Adipose tissue (tissue), 3 donors: ENCODE measurements around the gene ADAM8. TPM values are rescaled to one million over a fixed set of nuclear protein-coding genes. Genes with fewer than 3 reads are reported as not detected.

Experiments
- H3K27ac ChIP-seq: one replicate; pipeline ENCODE4 v1.5.1; 2013; ENCODE audit warnings: low read depth, low read length
- WGBS, 3 donors: extraction: QIAGEN DNeasy Blood & Tissue Kit; methylation state at CpG; one replicate each; pipeline ENCODE4 v1.1.7; 2013; 5-methylcytosine and 5-hydroxymethylcytosine counted together
- polyA plus RNA-seq, 3 donors: library from polyadenylated mRNA; stranded (reverse); fragments of 200-250 nt; gene quantifications; one replicate each; pipeline ENCODE4 v1.2.3, GENCODE V29; 2013
- donor health status: healthy with polysubstance abuse.
- donor health status: Bipolar disorder and iron deficiency.
- donor health status: healthy.

ADAM8 gene
- polyA plus RNA-seq, 3 donors, result 2.3 to 14.1 (median 3.8) TPM

DNA sequence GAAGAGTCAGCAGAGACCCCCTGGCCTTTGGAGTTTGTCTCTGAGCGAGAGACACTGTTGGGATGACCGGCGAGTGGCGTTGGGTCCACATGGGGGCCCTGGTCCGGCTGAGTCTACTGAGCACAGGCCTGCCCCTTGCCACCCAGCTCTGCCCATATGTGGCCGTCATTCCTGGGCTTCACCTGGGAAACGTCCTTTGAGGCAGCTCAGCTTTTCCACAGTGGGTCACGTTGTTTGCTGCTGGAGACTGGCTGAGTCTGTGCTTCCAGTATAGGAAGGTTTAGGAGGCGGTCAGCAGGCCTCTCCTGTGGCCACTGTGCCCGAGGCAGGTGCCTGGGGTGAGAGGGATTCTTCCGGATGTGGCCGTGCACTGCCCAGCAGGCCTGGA is 17.1 kb downstream of the ADAM8 start:
- no peak overlapping the region for H3K27ac ChIP-seq
- 49 to 81% (median 52%) methylated on average over 12 of the region's 12 CpGs for WGBS, 3 donors

DNA sequence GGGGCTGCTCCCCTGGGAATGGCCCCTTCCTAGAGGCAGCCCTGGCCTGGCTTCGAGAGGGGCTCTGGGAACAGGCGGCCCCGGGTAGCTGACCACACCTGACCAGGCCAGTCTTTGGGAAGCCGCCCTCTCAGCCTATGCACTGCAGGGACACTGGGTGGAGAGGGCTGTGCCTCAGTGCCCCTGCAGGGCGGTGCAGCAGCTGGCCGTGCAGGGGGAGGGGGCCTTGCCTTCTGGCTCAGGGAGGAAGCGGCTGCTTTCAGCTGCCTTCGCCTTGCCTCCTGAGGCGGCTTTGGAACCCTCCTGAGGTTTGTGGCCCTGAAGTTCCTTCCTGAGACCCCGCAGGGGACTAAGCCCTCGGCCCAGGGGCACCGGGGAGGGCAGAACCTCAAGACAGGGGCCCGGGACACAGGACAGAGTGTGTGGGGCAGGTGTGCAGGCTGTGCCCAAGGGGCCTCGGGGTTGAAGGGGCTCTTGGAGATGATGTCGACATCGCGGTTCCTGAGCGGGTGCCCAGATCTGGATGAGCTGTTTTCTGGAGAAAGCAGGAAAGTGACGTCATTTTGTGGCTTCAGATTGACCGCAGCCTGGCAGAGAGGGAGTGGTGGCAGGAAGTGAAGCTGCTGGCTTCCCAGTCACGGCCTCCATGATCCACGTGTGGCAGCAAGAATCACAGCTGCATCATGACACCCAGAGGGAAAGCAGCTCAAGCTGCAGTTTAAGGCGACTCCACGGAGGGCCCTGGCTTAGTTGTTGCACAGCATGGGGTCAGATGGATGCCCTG is 17.7 kb downstream of the ADAM8 start:
- WGBS, 3 donors, result 25 to 69% (median 34%) methylated on average over 24 of the region's 24 CpGs
- no peak overlapping the region for H3K27ac ChIP-seq

DNA sequence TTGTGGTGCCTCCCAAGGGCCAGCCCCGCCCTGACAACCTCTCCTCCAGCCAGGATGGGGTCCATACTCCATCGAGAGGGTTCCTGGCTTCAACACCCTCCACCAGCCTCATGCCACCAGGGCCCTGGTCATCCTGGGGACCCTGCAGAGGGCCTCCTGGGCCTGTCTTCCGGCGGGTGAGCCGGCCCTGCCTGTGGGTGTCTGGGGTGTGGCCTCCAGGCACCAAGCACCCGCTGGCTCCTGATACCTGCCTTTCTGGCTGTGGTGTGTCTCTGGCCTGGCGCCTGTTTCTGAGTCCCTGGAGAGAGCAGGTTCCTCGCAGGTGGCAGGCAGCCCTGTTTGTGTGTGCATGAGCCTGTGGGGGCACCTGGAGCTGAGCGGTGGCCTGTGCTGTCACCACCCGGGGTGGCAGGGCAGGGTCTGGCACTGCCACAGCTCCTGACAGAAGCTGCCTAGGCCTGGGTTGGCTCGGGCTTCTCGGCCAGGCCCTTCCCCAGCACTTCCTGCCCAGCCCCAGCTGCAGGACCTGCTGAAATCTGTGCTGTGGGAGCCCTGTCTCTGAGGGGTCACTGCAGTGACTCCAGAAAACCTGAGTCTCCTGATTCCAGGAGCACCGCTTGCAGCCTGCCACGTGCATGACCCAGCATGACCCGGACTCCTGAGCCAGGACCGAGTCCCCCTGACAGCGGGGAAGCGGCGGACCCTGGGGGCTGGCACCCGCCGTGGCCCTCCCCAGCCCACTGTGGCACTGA is 18.4 kb downstream of the ADAM8 start:
- 40 to 47% (median 42%) methylated on average over 21 of the region's 21 CpGs for WGBS, 3 donors
- no peak overlapping the region for H3K27ac ChIP-seq

DNA sequence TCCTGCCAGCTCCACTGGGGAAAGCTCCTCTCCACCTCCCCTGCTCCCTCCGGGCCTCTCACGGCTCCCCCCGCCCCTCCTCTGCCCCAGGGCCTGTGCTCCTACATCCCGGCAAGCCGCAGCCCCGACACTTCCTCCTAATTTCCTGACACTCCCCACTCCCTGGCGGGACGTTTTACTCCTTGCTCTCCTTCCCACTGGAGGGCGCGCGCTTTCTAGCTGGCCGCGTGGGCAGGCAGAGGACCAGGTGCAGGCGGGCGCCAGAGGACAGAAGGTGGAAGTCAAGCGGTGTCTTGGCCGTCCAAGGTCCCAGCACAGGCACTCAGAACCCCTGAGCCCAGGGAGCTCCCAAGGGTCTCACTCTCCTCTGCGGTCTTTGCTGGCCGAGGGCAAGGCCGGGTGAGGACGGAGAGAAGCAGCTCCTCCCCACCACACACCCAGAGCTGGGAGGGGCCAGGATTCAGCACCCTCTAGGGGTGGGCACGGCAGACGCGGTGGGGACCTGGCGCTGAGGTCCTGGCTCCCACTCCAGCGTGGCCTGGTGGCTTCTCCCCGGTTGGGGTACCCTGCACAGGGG is 19.1 kb downstream of the ADAM8 start:
- H3K27ac ChIP-seq, result no peak overlapping the region
- 1 to 7% (median 4%) methylated on average over 27 of the region's 27 CpGs for WGBS, 3 donors

DNA sequence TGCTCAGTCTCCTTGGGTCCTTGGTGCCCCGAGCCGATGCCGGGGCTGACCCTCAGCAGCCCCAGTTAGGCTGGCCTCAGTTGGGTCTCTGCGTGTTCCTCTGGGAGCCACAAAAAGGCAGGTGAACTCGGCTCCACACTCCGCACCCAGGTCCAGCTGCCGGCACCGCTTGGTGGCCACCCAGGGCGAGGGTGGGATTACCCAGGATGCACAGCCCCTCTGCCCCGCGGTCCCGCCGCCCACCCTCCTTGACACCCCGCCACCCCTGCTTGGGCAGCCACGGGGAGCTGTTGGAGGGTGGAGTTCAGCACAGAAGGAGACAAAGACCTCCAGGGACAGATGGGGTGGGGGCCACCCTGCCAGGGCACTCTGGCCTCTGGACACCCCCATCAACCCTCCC is 21.3 kb downstream of the ADAM8 start:
- WGBS, 3 donors, result 89 to 91% (median 91%) methylated on average over 15 of the region's 15 CpGs

DNA sequence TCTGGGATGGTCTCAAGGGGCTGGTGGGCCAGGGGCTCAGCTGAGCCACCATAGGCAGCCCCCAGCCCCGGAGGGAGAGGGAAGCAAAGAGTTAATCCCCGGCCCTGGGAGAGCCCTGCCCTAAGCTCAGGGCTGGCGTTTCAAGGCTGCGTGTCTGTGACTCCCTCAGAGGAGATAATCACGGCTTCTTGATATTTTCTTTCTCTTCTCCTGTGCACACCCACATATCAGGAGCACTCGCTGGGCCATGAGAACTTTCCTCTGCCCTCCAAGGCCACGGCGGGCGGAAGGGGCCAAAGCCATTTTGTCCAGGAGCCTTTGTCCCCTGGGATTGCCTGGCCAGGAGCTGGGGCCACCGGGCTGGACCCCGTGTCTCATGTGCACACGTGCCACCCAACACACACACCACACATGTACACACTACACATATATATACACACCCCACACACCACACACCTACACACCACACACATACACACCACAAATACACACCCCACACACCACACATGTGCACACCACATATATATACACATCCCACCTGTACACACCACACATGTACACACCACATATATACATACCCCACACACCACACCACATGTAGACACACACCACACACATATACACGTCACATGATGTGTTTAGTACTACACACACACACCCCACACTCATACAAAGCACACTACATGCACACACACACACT is 22.1 kb downstream of the ADAM8 start:
- no peak overlapping the region for H3K27ac ChIP-seq
- WGBS, 3 donors, result 34 to 60% (median 54%) methylated on average over 13 of the region's 13 CpGs

More for the DNA sequence above, 21.3 kb downstream of the ADAM8 start:
- no peak overlapping the region for H3K27ac ChIP-seq

DNA sequence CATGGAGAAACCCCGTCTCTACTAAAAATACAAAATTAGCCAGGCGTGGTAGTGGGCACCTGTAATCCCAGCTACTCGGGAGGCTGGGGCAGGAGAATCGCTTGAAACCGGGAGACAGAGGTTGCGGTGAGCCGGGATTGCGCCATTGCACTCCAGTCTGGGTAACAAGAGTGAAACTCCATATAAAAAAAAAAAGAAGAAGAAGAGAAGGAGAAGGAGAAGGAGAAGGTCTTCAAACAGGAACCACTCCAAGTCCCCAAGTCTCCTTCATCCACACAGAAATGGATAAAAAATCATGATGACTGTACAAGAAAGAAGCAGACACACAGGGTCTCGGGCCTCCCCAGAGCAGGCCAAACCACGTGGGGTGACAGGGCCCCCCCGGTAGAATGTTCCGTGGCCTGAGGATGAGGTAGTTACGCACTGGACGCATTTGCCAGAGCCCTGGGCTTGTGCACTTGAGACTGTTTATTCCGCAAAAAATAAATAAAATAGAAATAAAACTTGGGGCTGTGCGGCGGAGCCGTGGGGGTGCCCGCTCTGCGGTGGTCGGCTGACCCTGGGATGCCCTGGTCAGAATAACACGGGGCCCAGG is 23.2 kb downstream of the ADAM8 start:
- 72 to 88% (median 75%) methylated on average over 22 of the region's 22 CpGs for WGBS, 3 donors
- no peak overlapping the region for H3K27ac ChIP-seq

DNA sequence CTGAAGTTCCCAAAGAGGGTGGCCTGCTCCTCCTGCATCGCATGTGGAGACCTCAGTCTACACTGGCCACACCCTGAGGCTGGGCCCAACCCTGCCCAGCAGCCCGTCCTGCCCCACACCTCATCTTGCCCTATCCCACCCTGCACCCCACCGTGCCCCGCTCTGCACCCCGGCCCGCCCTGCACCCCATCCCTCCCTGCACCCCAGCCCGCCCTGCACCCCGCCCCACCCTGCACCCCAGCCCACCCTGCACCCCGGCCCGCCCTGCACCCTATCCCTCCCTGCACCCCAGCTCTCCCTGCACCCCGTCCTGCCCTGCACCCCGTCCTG is 24.5 kb downstream of the ADAM8 start:
- no peak overlapping the region for H3K27ac ChIP-seq
- WGBS, 3 donors, result 52 to 81% (median 80%) methylated on average over 5 to 12 of the region's 12 CpGs

DNA sequence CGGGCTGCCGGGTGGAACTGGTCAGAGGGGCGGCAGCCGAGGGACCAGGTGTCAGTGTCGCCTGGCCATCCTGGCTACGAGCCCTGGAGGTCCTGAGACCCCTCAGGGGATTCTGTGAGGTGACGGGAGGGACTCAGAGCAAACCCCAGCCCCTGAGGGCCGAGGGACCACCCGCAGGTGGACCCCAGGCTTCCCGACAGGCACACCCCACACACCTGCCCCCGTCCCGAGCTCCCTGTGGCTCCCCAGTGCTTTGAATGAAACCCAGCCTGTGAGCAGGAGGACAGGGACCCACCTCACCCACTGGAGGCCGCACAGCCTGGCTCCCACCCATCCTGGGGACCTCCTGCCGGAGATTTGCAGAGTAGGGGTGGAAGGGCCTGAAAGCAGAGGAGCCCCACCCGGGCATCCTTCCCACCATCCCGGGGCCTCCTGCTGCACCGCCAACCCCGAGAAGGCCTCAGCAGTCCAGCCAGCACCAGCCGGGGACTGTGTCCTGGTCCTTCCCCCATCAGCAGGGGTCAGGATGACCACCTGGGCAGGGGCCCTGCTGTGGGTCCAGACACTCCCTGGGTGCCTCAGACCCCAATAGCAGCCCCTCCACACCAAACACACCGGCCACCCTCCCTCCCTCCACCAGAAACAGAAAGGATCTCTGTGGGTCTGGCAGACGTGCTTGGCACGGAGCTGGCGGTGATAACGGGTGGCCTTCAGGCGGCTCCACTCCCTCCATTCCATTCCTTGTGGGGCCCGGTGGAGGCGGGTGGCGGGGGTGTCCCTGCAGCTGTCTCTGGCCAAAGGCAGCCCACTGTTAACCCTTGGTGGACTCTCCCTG is 25.1 kb downstream of the ADAM8 start:
- 62 to 66% (median 65%) methylated on average over 22 to 28 of the region's 28 CpGs for WGBS, 3 donors
- H3K27ac ChIP-seq, result no peak overlapping the region

DNA sequence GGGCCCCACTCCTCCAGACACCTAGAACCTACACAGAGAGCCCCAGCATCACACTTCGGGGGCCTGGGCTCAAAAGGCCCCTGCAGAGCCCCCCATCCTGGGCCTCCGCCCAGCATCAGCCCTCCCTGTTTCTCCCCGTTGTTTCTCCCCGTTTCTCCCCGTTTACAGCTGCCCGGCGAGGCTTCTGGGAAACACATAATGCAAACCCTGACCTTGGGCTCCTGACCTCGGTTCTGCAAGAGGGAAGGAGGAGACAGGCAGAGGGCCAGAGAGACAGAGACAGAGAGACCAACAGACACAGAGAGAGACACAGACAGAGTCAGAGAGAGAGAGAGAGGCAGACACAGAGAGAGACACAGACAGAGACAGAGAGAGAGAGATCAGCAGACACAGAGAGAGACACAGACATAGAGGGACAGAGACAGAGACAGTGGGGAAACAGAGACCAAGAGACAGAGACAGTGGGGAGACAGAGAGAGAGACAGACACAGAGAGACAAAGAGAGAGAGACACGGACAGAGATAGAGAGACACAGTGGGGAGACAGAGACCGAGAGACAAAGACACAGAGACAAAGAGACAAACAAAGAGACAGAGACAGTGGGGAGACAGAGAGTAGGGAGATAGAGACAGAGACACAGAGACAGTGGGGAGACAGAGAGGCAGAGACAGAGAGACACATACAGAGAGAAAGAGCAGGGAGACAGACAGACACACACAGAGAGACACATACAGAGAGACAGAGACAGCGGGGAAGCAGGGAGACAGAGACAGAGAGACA is 26.5 kb downstream of the ADAM8 start:
- H3K27ac ChIP-seq, result no peak overlapping the region
- WGBS, 3 donors, result 45 to 69% (median 63%) methylated on average over 11 of the region's 11 CpGs

DNA sequence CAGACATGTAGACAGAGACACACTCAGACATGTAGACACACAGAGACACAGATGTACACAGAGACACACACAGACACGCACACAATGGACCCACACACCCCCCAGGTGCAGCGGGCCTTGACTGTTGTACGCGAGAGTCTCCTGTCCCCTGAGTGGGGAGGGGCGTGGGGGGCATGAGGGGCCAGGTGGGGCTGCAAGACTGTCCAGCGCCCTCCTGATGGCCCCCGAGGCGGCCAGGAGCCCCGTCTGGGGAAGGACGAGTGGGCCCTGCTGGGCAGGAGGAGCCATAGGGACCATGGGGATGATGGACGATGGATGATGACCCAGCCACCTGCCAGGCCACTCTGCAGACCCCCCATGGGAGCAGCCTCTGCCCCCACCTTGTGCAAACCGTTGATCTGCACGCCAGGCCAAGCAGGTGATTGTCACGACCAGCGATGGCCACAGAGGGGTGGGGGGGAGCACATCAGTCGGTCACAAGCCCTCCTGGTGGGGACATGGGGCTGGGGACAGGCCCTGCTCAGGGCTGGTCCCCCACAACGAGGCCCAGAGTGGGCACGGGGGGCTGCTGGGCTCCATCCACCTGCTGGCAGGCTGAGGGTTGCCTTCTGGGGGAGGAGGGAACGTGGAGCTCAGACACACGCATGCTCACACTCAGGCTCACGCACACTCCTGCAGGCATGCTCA is 27.4 kb downstream of the ADAM8 start:
- no peak overlapping the region for H3K27ac ChIP-seq
- 70 to 80% (median 75%) methylated on average over 20 to 21 of the region's 21 CpGs for WGBS, 3 donors

DNA sequence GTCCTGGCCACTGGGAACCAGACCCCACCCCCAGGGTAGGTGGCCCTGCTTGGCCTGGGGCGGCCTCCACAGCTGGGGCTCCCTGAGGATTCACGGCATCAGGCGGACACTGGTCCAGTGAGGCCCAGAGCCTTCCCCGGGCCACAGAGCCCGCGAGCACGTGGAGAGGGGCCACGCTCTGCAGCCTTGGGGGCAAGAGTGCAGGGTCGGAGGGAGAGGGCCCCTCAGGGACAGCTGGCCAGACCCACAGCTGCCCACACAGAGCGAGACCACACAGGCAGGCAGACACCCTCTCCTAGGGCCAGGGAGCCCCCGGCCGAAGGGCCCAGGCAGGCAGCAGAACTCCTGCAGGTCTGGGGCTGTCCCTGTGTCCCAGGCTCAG is 28.3 kb downstream of the ADAM8 start:
- 84 to 88% (median 88%) methylated on average over 12 of the region's 12 CpGs for WGBS, 3 donors
- no peak overlapping the region for H3K27ac ChIP-seq

DNA sequence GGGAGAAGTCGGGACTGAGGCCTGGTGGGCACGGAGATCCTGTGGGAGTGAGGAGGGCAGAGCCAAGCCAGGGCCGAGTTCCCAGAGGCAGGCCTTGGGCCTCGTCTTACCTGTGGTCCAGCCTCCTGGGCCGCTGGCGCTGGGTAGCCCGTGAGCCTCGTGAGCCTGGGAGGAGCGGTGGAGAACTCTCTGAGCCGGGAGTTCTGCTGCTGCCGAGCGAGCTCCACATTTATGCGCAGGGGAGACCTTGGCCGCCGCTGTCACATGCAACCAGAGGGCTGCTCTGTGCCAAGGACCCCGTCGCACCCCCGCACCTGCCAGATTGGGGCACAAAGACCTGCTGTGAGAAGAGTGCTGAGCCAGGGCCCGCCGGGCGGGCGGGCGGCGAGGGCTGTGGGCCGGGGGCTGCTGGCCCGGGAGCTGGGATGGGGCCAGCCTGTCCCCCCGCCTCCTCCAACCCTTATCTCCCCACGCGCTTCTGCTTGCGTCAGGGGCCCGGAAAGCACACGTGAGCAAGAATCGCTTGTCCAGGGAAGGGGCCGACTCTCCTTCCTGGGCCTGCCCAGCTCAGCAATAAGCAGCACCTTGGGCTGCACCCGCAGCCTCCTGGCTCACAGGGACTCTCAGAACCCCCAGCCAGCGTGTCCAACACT is 28.9 kb downstream of the ADAM8 start:
- no peak overlapping the region for H3K27ac ChIP-seq
- 74 to 80% (median 74%) methylated on average over 30 to 36 of the region's 36 CpGs for WGBS, 3 donors

DNA sequence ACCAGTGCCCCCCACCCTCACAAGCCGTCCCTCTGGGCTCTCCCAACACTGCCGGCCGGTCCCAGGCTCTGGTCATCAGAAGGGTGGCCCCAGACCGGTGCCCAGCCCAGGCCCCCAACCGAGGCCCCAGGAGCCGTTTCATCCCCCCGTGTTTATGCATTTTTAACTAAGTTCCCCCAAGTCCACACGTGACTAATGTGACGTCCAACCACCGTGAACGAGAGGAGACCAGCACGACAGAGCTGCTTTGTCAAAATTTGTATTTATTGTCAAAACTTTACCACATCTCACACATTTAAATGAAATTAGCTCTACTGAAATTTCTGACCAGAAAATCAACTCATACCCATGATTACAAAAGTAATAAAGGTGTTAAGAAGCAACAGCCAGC is 30.4 kb downstream of the ADAM8 start:
- no peak overlapping the region for H3K27ac ChIP-seq
- WGBS, 3 donors, result 43 to 66% (median 61%) methylated on average over 12 of the region's 12 CpGs

DNA sequence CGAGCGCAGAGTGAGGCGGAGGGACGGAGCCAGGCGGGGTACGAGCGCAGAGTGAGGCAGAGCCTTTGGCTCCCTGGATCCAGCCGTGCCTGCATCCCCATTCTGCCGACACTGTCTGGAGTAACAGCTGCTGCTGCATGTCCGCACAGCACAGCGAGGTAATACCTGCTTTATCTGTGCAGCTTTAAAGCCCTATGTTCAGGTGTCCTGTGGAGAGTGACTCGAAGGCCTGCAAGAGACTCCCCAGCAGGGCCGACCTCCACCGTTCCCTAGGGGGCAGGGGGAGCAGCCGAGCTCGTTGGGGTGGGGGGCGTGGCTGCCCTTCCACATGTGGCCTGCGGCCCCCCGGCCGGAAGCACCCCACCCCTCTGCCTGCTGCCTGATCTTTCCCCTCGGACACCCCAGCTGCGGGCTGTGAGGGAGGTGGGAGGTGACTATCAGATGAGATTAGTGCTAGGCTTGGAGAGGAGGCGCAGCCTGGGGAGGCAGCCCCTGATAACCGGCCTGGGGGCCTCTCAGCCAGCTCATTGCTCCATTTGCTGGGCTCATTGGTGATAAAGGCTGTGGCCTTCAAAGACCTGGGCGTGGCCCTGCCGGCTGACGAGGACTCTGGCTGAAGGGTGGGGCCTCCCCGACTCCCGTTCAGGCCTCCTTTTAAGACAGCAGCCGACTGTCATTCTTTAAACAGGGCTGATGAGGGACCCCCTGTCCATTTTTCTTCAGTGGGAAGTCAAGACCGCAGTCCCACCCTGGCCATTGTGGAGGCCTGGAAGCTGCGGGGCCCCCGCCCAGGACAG is 31.0 kb downstream of the ADAM8 start:
- WGBS, 3 donors, result 45 to 63% (median 55%) methylated on average over 30 to 33 of the region's 33 CpGs

More for the DNA sequence above, 31.0 kb downstream of the ADAM8 start:
- no peak overlapping the region for H3K27ac ChIP-seq
